Rectal smooth muscle tissue (tissue), 1 donor: ENCODE data around the gene L3MBTL2.

Experiments
- H3K27ac ChIP-seq: one replicate; pipeline ENCODE4 v1.7.0; 2013; ENCODE audit warnings: low read depth, low read length, inconsistent platforms
- H3K27me3 ChIP-seq: one replicate; pipeline ENCODE4 v1.7.0; 2013; ENCODE audit warnings: low read length; ENCODE audit not compliant: control insufficient read depth, insufficient read depth
- H3K36me3 ChIP-seq: one replicate; pipeline ENCODE4 v1.7.0; 2013; ENCODE audit warnings: low read length; ENCODE audit not compliant: control insufficient read depth, insufficient read depth
- H3K4me1 ChIP-seq: one replicate; pipeline ENCODE4 v1.7.0; 2013; ENCODE audit warnings: low read length; ENCODE audit not compliant: control insufficient read depth, insufficient read depth
- H3K4me3 ChIP-seq: one replicate; pipeline ENCODE4 v1.7.0; 2013; ENCODE audit warnings: low read length
- H3K9ac ChIP-seq: one replicate; pipeline ENCODE4 v1.7.0; 2013; ENCODE audit warnings: low read length

The L3MBTL2 gene

GRCh38 chr22:41217553-41218157 lies 12.5 kb downstream of the L3MBTL2 start:
- Histone ChIP-seq H3K9ac (no peak overlapping the region), H3K4me3 (peak overlapping the region; percentile 34), H3K27me3 (no peaks in the 10 kb centered on the region), H3K27ac (peak overlapping the region; percentile 61), H3K4me1 (no peaks in the 10 kb centered on the region), H3K36me3 (peaks cover 9% of the 10 kb centered on the region)

DNA sequence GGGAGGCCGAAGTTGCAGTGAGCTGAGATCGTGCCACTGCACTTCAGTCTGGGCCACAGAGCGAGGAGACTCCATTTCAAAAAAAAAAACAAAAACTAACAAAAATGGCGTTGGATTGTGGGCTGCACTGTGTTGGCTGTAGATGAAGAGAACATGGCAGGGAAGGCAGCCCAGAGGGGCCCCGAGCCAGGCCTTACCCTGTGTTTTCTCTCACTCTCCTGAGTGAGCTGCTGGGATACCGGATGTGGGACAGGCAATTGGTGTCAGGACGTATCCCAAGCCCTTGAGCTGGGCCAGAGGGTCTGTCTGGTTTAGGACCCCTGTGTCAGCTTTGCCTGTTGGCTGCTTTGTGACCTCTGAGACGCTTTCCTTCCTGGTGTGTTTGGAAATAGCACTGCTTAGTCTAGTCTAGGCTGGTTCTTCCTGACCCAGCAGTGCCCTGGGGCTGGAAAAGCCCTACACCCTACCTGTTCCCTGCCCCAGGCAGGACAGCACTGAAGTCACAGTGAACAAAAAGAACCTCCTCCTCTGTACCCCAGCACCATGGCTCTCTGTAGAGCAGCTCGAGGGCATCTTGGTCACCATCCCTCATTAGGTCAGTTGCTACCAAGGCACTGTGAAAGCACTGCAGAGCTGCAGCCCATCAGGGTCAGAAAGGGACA lies 17.9 kb downstream of the L3MBTL2 start:
- Histone ChIP-seq H3K36me3 (peaks cover 26% of the 10 kb centered on the region), H3K27me3 (no peaks in the 10 kb centered on the region), H3K27ac (no peak overlapping the region), H3K4me3 (no peak overlapping the region), H3K9ac (no peak overlapping the region), H3K4me1 (no peaks in the 10 kb centered on the region)

GRCh38 chr22:41223535-41223934 lies 18.4 kb downstream of the L3MBTL2 start:
- Histone ChIP-seq H3K27me3 (no peaks in the 10 kb centered on the region), H3K9ac (no peak overlapping the region), H3K4me1 (no peaks in the 10 kb centered on the region), H3K4me3 (no peak overlapping the region), H3K27ac (no peak overlapping the region), H3K36me3 (peaks cover 27% of the 10 kb centered on the region)

GRCh38 chr22:41226723-41227655 lies 21.9 kb downstream of the L3MBTL2 start:
- Histone ChIP-seq H3K9ac (no peak overlapping the region), H3K27me3 (no peaks in the 10 kb centered on the region), H3K4me3 (no peak overlapping the region), H3K4me1 (no peaks in the 10 kb centered on the region), H3K36me3 (peaks cover 27% of the 10 kb centered on the region), H3K27ac (no peak overlapping the region)

- Histone ChIP-seq H3K27me3 (no peaks in the 10 kb centered on the region), H3K36me3 (peaks cover 13% of the 10 kb centered on the region), H3K27ac (no peak overlapping the region), H3K4me1 (no peaks in the 10 kb centered on the region), H3K4me3 (no peak overlapping the region), H3K9ac (no peak overlapping the region)
Measured at GRCh38 chr22:41229215-41229614, 24.1 kb downstream of the L3MBTL2 start.

GRCh38 chr22:41229730-41230400 lies 24.8 kb downstream of the L3MBTL2 start:
- H3K36me3 ChIP-seq = peaks cover 11% of the 10 kb centered on the region
- H3K4me3 ChIP-seq = no peak overlapping the region
- H3K27ac ChIP-seq = no peak overlapping the region
- no peak overlapping the region for H3K9ac ChIP-seq
- H3K27me3 ChIP-seq = no peaks in the 10 kb centered on the region
- no peaks in the 10 kb centered on the region for H3K4me1 ChIP-seq

DNA sequence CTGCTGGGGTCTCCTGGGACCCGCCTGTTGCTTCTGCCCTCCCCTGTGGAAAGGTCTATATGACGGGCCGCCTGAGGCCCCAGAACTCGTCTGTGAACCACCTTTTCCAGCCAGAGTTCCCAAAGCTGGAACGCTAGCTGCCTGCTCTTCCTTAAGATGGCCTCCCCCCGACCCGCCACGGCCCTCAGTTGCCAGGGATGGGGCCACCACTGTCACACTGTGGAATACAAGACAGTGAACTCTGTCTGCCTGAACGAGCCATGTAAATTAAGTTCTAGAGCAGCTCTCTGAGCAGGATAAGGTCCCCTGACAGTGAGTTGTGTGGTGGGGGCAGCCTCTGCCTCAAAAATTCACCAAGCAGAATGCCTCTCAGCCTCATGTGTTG lies 25.3 kb downstream of the L3MBTL2 start:
- H3K4me3 ChIP-seq = no peak overlapping the region
- H3K27me3 ChIP-seq = no peaks in the 10 kb centered on the region
- peaks cover 11% of the 10 kb centered on the region for H3K36me3 ChIP-seq
- no peak overlapping the region for H3K9ac ChIP-seq
- no peaks in the 10 kb centered on the region for H3K4me1 ChIP-seq
- no peak overlapping the region for H3K27ac ChIP-seq

- no peak overlapping the region for H3K27ac ChIP-seq
- H3K27me3 ChIP-seq = no peaks in the 10 kb centered on the region
- peaks cover 11% of the 10 kb centered on the region for H3K36me3 ChIP-seq
- H3K4me3 ChIP-seq = no peak overlapping the region
- no peaks in the 10 kb centered on the region for H3K4me1 ChIP-seq
- H3K9ac ChIP-seq = no peak overlapping the region
Measured at GRCh38 chr22:41231369-41231768, 26.3 kb downstream of the L3MBTL2 start.

DNA sequence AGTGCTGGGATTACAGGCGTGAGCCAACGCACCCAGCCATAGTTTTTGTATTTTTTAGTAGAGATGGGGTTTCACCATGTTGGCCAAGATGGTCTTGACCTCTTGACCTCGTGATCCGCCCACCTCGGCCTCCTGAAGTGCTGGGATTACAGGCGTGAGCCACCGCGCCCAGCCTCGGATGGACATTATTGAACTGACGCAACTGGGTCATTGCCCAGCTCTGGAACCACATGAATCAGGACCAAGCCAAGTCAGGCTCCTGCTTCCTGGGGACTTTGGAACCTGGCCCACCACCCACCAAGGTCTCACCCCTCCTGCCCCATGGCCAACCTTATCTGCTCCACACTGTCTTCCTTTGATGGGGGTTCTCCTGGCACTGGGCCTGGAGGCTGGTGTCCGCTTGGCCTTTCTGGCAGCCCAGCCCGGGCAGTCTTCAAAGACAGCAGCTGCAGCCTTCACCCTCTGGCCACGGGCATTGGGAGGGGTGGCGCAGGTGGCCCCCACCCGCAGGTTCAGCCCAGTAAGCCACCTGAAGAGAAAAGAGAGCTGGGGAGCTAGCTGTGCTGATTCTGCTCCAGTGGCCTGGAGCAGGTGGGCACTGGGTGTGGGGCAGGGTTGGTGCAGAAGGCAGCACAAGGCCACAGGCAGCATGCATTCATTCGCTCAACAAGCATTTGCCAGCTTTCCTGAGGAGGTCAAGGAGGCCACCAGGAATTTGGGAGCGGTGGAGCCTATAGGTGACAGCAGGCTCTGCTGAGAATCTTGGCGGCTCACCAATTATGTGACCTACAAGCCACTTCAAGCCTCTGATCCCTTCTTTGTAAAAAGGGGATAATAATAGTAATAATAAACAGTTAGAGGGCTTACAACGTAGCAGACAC lies 29.9 kb downstream of the L3MBTL2 start:
- Histone ChIP-seq H3K9ac (no peak overlapping the region), H3K27me3 (no peaks in the 10 kb centered on the region), H3K27ac (no peak overlapping the region), H3K4me1 (peaks cover 3% of the 10 kb centered on the region), H3K36me3 (no peaks in the 10 kb centered on the region), H3K4me3 (no peak overlapping the region)

GRCh38 chr22:41237036-41237706 lies 32.1 kb downstream of the L3MBTL2 start:
- peak overlapping the region; percentile 7 for H3K27ac ChIP-seq
- peak overlapping the region; percentile 21 for H3K9ac ChIP-seq
- H3K4me3 ChIP-seq = peak overlapping the region; percentile 72
- no peaks in the 10 kb centered on the region for H3K36me3 ChIP-seq
- H3K27me3 ChIP-seq = no peaks in the 10 kb centered on the region
- peaks cover 3% of the 10 kb centered on the region for H3K4me1 ChIP-seq
